ENCODE results near the gene GJC3.
"Not testable (repeated sequence)": the region's sequence is repeated elsewhere in the genome, so short reads cannot be mapped to it uniquely, and the experiment has no call there.

The GJC3 gene

DNA sequence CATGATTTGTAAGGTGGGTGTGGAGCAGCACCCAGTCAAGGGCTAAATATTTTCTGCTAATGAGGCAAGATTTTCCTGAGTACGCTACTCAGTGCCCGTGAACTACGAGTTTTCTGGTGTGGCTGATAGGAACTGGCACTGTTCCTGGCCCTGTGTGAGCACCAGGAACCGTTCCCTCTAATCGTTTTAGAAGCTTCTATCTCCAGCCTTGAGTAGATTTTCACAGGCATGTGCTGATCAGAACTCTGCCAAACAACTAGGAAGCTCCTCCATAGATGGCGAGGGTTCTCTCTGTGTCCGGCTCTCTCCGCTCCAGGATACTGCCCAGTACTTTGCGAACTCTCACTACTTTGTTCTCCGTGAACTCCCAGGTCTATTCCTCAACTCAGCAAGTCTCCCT is 27.8 kb downstream of the GJC3 start:
- Histone ChIP-seq H3K27ac (no peak overlapping the region), H3K4me3 (no peak overlapping the region)
- TF ChIP-seq, protein P1, sequence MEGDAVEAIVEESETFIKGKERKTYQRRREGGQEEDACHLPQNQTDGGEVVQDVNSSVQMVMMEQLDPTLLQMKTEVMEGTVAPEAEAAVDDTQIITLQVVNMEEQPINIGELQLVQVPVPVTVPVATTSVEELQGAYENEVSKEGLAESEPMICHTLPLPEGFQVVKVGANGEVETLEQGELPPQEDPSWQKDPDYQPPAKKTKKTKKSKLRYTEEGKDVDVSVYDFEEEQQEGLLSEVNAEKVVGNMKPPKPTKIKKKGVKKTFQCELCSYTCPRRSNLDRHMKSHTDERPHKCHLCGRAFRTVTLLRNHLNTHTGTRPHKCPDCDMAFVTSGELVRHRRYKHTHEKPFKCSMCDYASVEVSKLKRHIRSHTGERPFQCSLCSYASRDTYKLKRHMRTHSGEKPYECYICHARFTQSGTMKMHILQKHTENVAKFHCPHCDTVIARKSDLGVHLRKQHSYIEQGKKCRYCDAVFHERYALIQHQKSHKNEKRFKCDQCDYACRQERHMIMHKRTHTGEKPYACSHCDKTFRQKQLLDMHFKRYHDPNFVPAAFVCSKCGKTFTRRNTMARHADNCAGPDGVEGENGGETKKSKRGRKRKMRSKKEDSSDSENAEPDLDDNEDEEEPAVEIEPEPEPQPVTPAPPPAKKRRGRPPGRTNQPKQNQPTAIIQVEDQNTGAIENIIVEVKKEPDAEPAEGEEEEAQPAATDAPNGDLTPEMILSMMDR (IDR thresholded peaks at IDR 0.05) = no peak
- DNase-seq (ENCODE audit: low spot score) = no peak

DNA sequence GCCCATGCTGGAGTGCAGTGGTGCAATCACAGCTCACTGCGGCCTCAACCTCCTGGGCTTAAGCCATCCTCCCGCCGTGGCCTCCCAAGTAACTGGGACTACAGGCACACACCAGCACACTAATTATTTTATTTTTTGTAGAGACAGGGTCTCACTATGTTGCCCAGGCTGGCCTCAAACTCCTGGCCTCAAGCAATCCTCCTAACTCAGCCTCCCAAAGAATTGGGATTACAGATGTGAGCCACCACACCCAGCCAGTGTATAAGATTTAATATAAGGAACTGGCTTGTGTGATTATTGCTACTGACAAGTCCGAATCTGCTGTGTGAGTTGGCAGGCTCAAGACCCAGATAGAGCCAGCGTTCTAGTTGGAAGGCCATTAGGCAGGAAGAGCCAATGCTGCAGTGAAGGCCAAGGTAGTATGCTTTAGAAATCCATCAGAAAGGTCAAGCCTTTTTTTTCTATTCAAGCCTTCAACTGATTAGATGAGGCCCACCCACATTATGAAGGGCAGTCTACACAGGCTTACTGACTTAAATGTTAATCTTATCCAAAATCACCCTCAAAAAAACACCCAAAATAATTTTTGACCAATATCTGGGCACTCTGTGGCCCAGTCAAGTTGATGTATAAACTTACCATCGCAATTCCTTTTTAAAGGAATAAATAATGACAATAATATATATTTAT is 29.4 kb downstream of the GJC3 start:
- TF ChIP-seq, protein P1 (IDR thresholded peaks at IDR 0.05) = no peak
- H3K27ac ChIP-seq = no peak overlapping the region
- no peak overlapping the region for H3K4me3 ChIP-seq
- DNase-seq (ENCODE audit: low spot score) = no peak

DNA sequence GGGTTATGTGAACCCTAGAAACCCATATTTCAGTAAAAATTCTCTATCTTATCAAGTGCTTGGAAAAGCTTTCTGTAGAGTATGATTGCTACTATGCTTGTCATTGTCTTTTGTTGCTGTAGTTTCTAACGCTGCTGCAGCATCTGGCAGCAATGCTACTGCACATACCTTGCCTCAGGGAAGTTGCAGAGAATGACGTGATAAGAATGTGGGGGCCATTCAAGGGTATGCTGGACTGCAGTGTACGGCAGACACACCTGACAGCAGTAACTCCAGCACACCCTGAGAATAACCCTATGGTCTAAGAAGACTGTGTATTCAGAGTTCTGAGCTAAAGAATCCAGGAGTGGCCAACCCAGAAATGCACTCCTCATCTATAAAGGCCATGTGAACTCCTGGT is 30.6 kb downstream of the GJC3 start:
- DNase-seq (ENCODE audit: low spot score) = no peak
- TF ChIP-seq, protein P1 (IDR thresholded peaks at IDR 0.05) = no peak

DNA sequence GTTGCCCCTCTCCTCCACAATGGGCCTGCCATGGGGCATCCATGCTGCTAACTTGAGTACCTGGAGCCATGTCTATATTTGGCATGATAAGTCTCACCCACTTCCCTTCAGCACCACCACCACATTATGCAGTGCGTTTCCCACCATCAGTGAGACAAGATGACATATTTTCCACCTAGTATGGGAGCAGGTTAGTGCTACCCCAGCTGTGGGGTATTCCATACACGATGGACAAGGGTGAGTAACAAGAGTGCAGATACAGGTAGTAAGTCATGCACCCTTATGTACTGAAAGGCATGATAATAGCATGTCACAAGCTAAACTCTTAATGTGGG is 31.4 kb downstream of the GJC3 start:
- DNase-seq (ENCODE audit: low spot score) = no peak
- Histone ChIP-seq H3K4me3 (no peak overlapping the region), H3K27ac (no peak overlapping the region)
- TF ChIP-seq, protein P1 (IDR thresholded peaks at IDR 0.05) = no peak

More for the DNA sequence above, 30.6 kb downstream of the GJC3 start:
- H3K4me3 ChIP-seq = no peak overlapping the region
- H3K27ac ChIP-seq = no peak overlapping the region

DNA sequence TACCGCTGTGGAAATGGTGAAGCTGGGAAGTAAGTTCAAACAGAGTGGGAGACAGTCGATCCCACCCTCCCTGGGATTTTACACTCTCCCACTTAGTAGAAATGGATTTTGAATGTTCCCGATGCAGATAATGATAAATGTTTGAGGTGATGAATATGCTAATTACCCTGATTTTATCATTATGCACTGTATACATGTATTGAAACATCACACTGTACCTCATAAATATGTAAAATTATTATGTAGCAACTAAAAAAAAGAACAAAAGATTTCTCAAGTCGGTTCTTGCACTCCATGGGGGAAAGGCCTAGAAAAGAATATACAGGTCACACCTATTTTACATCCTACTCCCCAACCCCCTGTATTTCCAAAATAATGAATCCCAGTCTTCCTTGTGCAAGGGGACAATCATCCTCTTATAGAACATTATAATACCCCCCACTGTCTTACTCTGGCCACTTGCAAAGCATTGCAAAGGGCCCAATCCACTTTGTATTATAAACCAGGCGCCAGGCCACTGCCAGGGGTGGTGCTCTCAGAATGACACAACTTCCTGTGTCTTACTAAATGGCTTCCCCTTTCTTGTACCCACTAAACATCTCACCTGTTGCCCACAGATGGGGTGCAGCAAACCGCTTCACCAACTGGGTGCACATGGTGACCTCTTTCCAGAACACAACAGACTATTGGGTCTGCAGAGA is 31.9 kb downstream of the GJC3 start:
- DNase-seq (ENCODE audit: low spot score) = no peak
- no peak overlapping the region for H3K27ac ChIP-seq
- TF ChIP-seq, protein P1 (IDR thresholded peaks at IDR 0.05) = no peak
- H3K4me3 ChIP-seq = no peak overlapping the region

DNA sequence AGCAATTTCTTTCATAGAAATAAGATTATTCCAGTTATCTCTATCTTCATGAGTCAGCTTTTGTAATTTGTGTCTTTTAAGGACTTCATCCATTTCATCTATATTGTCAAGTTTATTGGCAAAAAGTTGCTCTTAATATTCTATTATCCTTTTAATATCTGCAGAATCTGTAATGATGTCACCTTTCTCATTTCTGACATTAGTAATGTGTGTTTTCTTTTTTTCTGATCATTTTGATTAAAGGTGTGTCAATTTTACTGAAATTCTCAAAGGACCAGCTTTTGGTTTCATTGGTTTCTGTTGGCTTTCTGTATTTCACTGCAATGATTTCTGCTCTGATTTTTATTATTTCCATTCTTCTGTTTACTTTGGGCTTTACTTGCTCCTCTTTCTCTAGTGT is 34.7 kb downstream of the GJC3 start:
- Histone ChIP-seq H3K27ac (no peak overlapping the region), H3K4me3 (no peak overlapping the region)
- DNase-seq (ENCODE audit: low spot score) = no peak
- TF ChIP-seq, protein P1 (IDR thresholded peaks at IDR 0.05) = no peak

DNA sequence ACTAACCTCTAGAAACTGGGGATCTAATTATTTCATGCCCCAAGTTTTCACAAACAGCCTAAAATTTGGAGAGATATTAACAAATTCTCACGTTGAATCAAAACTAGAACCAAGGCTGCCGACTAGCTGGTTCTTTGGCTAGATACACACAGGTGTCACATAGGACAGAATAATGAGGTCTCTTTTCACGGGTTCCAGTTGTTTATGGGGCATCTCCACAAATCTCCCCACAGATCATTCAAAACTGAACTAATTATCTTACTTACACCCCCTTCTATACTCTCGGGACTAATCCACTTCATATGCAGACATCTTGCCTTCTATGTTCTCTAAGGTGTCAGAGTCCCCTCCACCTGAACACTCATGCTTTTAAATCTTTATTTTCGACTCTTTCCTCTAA is 36.1 kb downstream of the GJC3 start:
- no peak for DNase-seq (ENCODE audit: low spot score)
- TF ChIP-seq, protein P1 (IDR thresholded peaks at IDR 0.05) = no peak
- no peak overlapping the region for H3K27ac ChIP-seq
- H3K4me3 ChIP-seq = no peak overlapping the region

DNA sequence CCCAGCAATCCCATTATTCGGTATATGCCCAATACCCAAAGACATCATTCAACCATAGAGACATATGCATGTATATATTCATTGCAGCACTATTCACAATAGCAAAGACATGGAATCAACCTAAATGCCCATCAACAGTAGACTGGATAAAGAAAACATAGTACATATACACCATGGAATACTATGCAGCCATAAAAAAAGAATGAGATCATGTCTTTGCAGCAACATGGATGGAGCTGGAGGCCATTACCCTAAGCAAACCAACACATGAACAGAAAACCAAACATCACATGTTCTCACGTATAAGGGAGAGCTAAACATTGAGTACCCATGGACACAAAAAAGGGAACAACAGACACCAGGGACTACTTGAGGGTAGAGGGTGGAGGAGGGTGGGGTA is 39.1 kb downstream of the GJC3 start:
- DNase-seq (ENCODE audit: low spot score); H3K27ac ChIP-seq; H3K4me3 ChIP-seq: not testable (repeated sequence)

DNA sequence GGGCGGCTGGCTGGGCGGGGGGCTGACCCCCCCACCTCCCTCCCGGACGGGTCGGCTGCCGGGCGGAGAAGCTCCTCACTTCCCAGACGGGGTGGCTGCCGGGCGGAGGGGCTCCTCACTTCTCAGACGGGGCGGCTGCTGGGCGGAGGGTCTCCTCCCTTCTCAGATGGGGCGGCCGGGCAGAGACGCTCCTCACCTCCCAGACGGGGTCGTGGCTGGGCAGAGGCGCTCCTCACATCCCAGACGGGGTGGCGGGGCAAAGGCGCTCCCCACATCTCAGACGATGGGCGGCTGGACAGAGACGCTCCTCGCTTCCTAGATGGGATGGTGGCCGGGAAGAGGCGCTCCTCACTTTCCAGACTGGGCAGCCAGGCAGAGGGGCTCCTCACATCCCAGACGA is 41.1 kb downstream of the GJC3 start:
- not testable (repeated sequence) for H3K4me3 ChIP-seq; H3K27ac ChIP-seq; DNase-seq (ENCODE audit: low spot score)

Data from coronary artery (tissue), 2 donors.